Skeletal muscle cell (primary cell): ENCODE measurements around the gene ATAD2B.
"Not testable (repeated sequence)": the region's sequence is repeated elsewhere in the genome, so short reads cannot be mapped to it uniquely, and the experiment has no call there.

Source experiments
- DNase-seq: peaks from one replicate; pipeline ENCODE4 v3.0.0-alpha.2; 2010; ENCODE audit warnings: low read depth
- H3K4me3 ChIP-seq: 2 replicates; pipeline ENCODE4 v1.5.1; 2011; ENCODE audit warnings: low read depth, mild to moderate bottlenecking, control low read depth, low read length, moderate library complexity

ATAD2B gene

DNA sequence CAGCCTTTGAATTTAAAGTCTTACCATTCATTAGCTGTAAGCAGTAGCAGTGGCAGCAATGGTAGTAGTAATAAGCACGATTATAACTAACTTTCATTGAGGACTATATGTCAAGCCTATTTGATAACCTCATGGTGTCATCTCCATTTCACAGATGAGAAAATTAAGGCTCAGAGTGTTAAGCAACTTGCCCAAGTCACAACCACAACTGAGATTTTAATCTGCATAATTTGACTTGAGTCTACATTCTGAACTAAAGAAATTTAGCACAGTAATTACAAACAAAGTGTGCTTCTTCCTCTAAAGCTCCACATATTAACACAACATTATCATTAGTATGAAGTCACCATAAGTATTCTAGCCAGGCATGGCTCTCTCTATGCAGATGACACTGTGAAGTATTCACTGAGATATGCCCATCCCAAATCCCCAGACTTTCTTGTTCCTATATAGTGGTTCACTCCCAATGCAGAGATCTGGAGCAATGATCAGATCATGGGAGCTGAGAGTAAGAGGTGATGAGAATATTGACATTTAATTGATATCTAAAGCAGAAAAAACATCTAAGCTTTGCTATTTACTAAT, 120.2 kb downstream of the ATAD2B start:
- no peak overlapping the region for H3K4me3 ChIP-seq
- DNase-seq: no peak

DNA sequence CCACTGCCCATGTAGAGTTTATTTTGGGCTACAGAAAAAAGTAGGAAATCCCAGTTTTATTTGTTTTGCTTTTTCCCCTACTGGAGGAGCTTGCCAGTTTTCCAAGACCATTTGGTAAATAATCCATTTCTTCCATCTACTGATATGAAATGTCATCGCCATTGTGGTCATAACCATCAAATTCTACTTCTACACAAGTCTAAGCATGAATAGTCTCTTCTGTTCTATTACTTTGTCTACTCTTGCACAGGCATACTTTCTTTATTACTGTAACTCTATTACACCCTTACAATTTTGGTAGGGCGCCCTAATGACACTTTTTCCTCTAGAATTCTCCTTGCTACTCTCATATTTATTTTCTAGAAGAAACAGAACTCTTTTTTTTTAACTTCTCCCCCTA, 120.7 kb downstream of the ATAD2B start:
- no peak for DNase-seq
- H3K4me3 ChIP-seq: no peak overlapping the region

DNA sequence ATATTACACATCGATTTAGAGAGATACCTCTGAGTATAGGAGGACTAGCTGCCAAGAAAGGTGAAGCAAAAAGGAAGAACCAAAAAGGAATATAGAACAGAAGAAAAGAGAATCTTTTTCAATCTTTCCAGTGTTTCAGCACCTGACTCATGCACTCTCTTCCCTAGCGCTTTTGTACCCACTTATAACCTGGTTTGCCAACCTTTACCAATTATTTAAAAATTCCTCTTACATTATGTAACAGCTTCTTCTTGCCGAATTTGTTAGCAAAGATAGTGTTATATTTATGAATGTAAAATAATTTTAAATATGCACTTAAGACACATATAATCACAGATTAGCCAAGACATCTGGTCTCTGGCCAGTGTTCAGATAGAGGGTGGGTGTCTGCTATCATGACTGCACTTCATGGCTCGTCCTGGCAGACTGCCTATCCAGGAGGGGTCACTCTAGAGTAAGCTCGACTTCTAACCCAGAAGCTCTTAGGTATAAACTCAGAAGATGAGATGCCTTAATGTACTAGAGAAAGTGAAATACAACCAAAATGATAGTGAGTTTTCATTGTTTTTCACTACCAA, 122.9 kb downstream of the ATAD2B start:
- H3K4me3 ChIP-seq: no peak overlapping the region
- DNase-seq: no peak

DNA sequence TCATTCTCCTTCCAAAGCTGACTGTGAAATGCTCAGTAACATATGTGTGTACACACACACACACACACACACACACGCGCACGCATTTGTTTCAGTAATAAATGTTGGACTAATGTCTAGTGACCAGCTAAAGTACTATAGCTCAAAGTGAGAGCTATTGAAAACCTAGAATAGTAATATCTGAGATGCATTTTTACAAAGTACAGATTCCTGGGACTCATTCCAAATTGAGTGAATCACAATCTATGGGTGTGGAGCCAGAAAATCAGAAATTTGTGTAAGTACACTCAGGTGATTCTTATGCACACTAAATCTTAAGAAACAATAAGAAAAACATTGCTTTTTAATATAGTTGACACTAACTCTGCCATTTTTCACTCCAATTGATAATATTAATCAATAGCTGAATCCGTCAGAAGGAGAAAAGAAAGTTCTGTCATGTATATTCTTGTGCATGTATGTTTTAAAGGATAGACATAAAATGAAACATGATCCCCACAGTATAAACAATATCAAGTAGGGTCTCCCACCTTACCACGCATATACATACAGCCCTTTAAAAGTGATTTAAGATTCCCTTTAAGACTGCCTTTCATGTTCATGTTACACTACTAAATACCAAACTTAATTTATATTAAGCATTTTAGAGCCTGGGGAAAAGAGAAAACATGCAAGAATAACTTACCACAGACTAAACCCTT, 123.5 kb downstream of the ATAD2B start:
- no peak overlapping the region for H3K4me3 ChIP-seq
- peak; percentile 40 for DNase-seq

DNA sequence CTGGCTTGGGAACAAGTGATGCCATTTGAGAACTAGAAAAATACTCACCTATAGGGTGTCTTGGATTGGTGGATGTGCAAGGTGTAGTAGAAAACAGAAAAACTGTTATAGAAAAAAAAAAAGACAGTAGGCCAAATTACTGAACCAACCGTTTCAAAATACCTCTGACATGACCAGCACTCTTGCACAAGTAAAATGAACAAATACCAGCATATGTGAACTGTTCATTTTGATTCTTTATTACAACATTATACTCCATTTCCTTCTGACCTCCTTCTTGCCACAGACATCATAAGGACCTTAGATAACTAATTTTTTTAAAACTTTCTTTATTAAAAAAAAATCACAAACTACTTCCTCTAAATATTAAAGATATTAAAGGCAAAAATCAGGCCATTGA, 125.5 kb downstream of the ATAD2B start:
- peak; percentile 35 for DNase-seq
- H3K4me3 ChIP-seq: no peak overlapping the region

DNA sequence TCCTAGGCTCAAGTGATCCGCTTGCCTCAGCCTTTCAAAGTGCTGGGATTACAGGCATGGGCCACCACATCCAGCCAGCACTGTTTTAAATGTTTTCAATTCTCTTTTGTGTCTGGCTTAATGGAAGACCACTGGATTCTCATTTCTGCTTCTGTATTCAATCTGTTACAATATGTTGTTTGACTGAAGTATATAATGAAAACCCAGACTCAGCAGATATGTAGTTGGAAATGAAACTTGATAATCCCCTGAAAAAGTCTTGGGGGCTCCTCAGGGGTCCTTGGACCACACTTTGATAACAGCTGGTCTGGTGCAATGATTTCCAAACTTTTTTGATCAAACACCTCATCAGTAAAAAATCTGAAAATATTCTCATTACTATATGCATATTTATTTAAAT, 132.7 kb downstream of the ATAD2B start:
- DNase-seq: no peak
- no peak overlapping the region for H3K4me3 ChIP-seq

DNA sequence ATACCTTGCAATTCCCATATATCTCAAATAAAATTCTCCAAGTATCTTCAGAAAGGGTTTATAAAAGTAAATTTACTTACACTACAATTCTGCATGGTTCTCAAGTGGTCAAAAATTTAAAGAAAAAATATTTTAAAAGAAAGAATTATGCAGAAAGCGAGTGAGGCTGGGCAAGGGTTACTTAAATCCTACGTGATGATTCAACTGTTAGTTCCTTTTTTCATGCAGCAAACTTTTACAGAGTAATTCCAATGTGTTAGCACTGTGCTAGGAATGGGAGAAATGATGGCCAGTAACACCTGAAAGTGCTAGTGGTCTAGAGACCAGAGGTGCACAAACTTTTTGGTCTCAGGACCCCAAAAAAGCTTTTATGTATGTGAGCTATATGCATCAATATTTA, 133.4 kb downstream of the ATAD2B start:
- no peak overlapping the region for H3K4me3 ChIP-seq
- DNase-seq: no peak

DNA sequence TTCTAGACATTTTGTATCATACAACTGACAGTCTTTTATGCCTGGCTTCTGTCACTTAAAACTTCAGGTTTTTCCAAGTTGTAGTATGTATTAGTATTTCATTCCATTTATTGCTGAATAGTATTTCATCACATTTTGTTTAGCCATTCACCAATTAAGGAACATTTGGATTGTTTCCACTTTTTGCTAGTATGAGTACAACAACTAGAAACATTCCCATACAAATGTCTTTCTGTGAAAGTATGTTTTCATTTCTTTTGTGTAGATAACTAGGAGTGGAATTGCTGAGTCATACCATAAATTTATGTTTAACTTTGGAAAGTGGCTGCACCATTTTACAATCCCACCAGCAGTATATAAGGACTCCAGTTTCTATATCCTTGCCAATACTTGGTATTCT, 135.9 kb downstream of the ATAD2B start:
- no peak overlapping the region for H3K4me3 ChIP-seq
- DNase-seq: peak; percentile 65

DNA sequence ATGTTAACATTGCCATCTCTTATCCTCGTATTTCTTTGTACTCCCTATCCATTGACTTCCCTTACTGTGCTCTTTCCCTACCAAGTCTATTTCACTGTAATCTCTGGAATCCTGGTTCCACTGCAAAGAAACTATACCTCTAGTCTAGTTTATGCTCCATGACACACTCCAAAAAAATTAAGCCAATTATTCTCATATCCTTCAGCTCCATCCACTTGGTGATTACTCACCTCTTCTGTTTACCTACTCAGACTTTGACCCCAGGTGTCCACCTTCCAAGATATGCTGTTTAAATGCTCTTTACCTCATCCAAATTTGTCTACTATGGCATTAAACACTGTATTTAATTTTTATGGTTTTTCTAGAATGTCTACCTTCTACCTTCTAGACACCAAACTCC, 137.9 kb downstream of the ATAD2B start:
- no peak overlapping the region for H3K4me3 ChIP-seq
- DNase-seq: no peak

DNA sequence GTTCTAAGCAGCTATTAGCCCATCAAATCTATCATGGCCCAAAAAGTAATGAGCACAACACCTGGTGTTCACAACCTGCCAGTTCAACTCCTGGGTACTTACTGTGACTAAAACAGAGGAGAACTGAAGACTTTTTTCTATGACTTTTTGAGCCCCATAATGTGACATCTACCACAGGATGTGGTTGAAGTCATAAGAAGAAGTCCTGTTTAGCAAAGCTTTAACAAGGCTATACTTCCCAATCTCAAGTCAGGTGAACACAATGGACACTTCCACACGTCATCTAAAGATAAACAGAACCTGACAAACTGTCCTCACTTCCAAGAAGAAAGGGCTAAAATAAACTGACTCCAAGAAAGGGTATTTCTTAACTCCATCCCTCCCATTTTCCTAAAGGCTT, 138.8 kb downstream of the ATAD2B start:
- H3K4me3 ChIP-seq: no peak overlapping the region
- no peak for DNase-seq

DNA sequence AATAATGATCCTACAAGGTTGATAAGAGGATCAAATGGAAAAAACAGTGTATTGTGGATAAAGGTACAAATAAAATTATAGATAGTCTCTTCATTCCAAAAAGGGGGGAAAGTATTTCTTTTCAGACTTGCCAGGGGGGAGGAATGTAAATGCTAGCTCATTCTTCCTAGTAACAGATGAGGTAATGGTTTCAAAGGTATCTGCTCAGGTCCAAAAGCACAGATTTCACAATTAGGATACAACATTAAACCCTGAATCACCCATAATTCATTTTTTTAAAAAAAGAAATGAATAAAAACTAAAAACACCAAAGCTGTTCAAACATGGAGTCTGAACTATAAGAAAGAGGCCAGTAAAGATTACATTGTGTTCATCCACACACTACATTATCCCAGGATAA, 142.0 kb downstream of the ATAD2B start:
- H3K4me3 ChIP-seq: no peak overlapping the region
- no peak for DNase-seq

DNA sequence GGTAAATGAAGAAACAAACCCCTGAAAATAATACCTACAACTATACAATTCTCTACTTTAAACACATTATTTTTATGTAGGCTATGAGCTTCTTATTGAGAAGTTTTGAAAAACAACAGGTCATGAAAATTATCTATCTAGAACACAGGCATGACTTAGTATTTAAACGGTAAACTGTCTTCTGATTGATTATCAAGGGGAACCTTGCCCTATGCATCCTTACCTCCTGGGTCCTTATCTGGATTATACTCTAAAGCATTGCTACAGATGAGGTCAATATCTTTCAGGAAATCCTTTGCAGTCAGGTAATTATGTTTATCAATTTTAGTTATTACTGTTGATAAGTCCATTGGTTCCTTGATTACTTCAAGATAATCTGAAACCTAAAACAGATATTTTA, 144.3 kb downstream of the ATAD2B start:
- no peak overlapping the region for H3K4me3 ChIP-seq
- DNase-seq: no peak

DNA sequence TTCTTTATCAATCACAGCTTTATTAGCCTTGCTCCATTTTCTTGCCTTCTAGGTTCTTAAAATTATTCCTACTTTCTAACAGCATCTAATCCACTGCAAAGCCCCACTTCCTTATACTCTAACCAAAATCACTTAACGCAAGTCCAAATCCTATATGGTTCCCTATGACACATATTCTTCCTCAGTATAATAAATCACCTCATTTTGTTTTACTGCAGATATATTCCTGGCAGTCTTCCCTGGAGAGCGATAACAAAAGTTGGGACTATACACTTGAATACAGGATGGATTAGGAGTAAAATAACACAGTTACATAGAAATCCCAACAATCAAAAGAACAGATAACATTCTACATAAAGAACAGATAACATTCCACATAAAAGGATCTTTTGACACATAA, 144.8 kb downstream of the ATAD2B start:
- DNase-seq: no peak
- no peak overlapping the region for H3K4me3 ChIP-seq

DNA sequence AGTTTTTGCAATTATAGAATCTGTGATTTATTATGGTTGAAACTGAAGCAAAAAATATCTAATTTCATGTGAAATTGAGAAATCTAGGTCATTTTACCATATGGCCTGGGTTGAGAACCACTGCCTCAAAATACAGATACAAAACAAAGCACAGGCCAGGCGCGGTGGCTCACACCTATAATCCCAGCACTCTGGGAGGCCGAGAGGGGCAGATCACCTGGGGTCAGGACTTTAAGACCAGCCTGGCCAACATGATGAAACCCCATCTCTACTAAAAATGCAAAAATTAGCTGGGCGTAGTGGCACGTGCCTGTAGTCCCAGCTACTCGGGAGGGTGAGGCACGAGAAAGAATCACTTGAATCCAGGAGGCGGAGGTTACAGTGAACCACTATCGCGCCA, 146.5 kb downstream of the ATAD2B start:
- not testable (repeated sequence) for DNase-seq, H3K4me3 ChIP-seq

DNA sequence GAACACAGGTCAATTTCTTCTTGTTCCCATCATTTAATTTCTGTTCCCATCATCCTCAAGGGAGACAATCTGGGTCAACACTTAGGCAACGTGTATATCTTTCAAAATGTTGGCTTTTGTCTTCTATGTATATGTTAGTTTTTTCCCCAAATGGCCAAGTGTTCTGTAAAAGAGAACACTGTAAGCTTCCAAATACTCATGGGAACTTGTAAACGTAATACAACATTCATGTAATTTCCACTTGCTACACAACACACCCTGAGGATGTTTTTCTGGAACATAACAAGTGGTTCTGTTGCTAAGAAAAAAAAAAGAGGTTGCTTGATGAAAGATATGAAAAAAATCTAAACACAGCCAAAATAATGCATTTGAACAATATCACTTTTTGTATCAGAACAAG, 149.1 kb downstream of the ATAD2B start:
- H3K4me3 ChIP-seq: no peak overlapping the region
- DNase-seq: no peak

DNA sequence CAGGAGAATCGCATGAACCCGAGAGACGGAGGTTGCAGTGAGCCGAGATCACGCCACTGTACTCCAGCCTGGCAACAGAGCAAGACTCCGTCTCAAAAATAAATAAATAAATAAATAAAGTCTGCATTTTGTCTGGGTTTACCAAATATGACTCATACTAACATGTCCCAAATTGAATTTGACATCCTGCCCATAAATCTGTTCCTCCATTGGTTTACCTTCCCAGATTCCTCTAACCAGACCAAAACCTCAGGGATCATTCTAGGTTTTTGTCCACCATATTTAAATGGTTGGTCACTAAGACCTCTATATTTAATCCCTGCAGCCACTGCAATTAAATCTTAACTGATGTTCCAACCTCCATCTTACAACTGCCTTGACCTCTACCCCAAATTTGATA, 150.9 kb downstream of the ATAD2B start:
- no peak for DNase-seq
- H3K4me3 ChIP-seq: no peak overlapping the region

DNA sequence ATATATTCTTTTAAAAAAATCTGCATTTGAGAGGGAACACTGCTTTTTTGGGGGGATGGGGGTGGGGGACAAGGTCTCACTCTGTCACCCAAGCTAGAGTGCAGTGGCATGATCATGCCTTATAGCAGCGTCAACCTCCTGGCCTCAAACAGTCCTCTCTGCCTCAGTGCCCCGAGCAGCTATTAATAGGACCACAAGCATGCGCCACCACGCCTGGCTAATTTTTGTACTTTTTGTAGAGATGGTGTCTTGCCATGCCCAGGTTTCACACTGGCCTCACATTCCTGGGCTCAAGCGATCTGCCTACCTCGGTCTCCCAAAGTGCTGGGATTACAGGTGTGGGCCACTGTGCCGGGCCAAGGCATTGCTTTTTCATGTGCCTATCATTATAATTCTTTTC, 154.2 kb downstream of the ATAD2B start:
- DNase-seq: no peak

DNA sequence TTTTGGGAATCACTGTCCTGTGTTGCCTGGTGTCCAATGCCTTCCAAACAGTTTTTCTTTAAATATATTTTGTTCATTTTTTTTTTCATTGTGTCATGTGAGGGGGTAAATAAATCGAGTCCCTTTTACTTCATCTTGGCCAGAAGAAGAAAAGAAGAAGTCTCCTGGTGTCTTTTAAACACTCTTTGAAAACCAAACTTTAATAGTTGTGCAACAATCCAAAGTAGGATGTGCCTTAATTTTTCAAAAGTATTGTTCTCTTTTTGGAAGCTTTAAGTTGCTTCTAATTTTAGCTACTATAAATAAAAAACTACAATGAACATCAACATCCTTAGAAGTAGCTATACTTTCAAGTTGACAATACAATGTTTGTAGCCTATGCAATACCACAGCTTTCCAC, 154.9 kb downstream of the ATAD2B start:
- DNase-seq: no peak
- no peak overlapping the region for H3K4me3 ChIP-seq

More for the DNA sequence above, 154.2 kb downstream of the ATAD2B start:
- H3K4me3 ChIP-seq: no peak overlapping the region

DNA sequence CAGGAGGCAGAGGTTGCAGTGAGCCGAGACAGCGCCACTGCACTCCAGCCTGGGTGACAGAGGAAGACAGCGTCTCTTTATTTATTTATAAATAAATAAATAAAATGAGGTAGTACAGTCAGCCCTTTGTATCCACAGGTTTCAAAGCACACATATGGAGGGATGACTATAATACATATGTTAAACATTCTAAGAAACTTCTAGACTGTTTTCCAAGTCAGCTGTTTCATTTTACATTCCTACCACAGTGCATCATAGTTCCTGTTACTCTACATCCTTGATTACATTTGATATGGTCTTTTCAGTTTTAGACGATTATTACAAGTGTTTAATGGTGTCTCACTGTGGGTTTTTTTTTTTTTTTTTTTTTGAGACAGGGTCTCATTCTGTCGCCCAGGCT, 157.6 kb downstream of the ATAD2B start:
- H3K4me3 ChIP-seq: no peak overlapping the region
- DNase-seq: no peak

DNA sequence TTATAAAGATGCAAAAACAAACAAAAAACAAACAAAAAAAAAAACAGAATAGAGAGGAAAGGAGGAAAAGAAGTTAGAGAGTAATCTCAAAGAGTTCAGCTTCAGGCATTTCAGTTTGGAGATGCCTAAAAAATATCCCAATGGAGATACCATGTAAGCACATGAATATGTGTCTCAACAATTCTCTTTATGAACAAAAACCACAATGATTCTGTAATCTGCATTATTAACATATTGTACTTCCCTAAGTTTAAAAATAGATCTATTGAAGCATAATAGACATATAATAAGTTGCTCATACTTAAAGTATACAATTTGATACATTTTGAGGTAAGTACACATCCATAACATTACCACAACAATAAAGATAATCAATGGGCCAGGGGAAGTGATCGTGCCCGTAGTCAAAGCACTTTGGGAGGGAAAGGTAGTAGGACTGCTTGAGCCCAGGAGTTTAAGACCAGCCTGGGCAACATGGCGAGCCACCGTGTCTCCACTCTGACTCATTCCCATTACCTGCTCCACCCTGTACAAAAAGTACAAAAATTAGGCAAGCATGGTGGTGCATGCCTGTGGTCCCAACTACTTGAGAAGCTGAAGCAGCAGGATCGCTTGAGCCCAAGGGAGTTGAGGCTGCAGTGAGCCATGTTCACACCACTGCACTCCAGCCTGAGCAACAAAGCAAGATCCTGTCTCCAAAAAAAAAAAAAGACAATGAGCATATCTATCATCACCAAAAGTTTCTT, 158.9 kb downstream of the ATAD2B start:
- H3K4me3 ChIP-seq: no peak overlapping the region
- DNase-seq: no peak

DNA sequence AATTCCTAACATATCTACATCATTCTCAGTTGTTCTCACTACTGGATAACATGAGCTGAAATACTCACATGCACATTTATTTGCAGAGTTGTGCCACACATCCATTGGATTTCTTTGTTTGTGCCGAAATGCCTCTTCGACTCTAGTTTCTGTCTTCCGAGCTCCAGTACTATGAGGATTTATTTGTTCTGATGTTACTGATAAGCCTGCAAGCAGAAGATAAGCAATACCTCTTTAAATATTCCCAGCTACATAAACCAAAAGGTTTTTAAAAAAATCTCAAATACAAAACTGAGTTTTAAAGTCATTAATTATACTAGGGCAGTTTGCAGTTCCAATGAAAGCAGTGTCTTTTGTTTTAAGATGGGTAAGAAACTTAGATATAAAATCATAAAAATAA, 164.8 kb downstream of the ATAD2B start:
- no peak overlapping the region for H3K4me3 ChIP-seq
- no peak for DNase-seq
